ENCODE data around the gene MAK. TPM values are rescaled to one million over a fixed set of nuclear protein-coding genes. Genes with fewer than 3 reads are reported as not detected.

Gene MAK
- total RNA-seq (2022; extraction: Qiagen RNA extraction; ENCODE audit: low read depth) = 0.11 to 0.33 TPM (median 0.17 TPM) in 5 replicates

GRCh38 chr6:10837995-10838793 lies at the start of gene MAK:
MAK (minus strand) TSS chr6:10838539; CDS start chr6:10830648, 7,891 bp downstream.

GRCh38 chr6:10886691-10887502 lies 48.6 kb upstream of the MAK start, which contains the start of gene SYCP2L:
SYCP2L (plus strand) TSS chr6:10887052; CDS start chr6:10887127, 75 bp downstream.

GRCh38 chr6:10747251-10747972 lies 90.9 kb downstream of the MAK start, which contains the start of gene TMEM14B:
TMEM14B (plus strand) TSS chr6:10747805; CDS start chr6:10749246, 1,441 bp downstream.

GRCh38 chr6:10722820-10723566 lies 115.3 kb downstream of the MAK start, which contains the start of gene TMEM14C:
TMEM14C (plus strand) TSS chr6:10723070; CDS start chr6:10724614, 1,544 bp downstream.

Other genes starting within 250 kb of the MAK start
- 1.7 to 3.2 TPM (median 2.1 TPM) in 5 replicates for gene C6orf52, start 143.9 kb downstream of the MAK start, total RNA-seq (2022; extraction: Qiagen RNA extraction; ENCODE audit: low read depth)
- 22.2 to 25.9 TPM (median 22.8 TPM) in 5 replicates for gene PAK1IP1, start 143.6 kb downstream of the MAK start, total RNA-seq (2022; extraction: Qiagen RNA extraction; ENCODE audit: low read depth)
- gene TMEM14C, start 115.5 kb downstream of the MAK start, total RNA-seq (2022; extraction: Qiagen RNA extraction; ENCODE audit: low read depth) = 141 to 166 TPM (median 149 TPM) in 5 replicates
- 137 to 161 TPM (median 145 TPM) in 5 replicates for gene TMEM14B, start 90.7 kb downstream of the MAK start, total RNA-seq (2022; extraction: Qiagen RNA extraction; ENCODE audit: low read depth)
- not detected in 5 replicates for gene GCM2, start 43.5 kb upstream of the MAK start, total RNA-seq (2022; extraction: Qiagen RNA extraction; ENCODE audit: low read depth)
- 2.8 to 3.6 TPM (median 3.1 TPM) in 5 replicates for gene SYCP2L, start 48.5 kb upstream of the MAK start, total RNA-seq (2022; extraction: Qiagen RNA extraction; ENCODE audit: low read depth)
- gene ELOVL2, start 205.8 kb upstream of the MAK start, total RNA-seq (2022; extraction: Qiagen RNA extraction; ENCODE audit: low read depth) = 6.6 to 7.5 TPM (median 6.9 TPM) in 5 replicates